Tibial artery (tissue), 4 donors: Measurements from ENCODE around the gene TBCE.
A peak's percentile ranks its signal among the peaks of the same experiment; 100 is the strongest.

Experiments used
- DNase-seq, 2 donors: peaks; one replicate each; pipeline ENCODE4 v3.0.0-alpha.2; 2019
- H3K27ac ChIP-seq, 2 donors: fragments of 200-600 bp; sonication (generic) in 1 of 2; 1 replicate in 1 of 2; 2 replicates in 1 of 2; pipeline ENCODE4 v1.5.1; 2018 to 2019; ENCODE audit warnings: mild to moderate bottlenecking in 1 of 2
- H3K27me3 ChIP-seq, 2 donors: fragments of 200-600 bp; sonication (generic) in 1 of 2; one replicate each; pipeline versions ENCODE4 v1.5.1 to v1.6.0; 2016 to 2019
- H3K36me3 ChIP-seq, 3 donors: fragments of 200-600 bp; sonication (generic) in 2 of 3; one replicate each; pipeline ENCODE4 v1.5.1; 2016 to 2019; ENCODE audit warnings: mild to moderate bottlenecking in 2 of 3
- H3K4me1 ChIP-seq, 4 donors: fragments of 200-600 bp; sonication (generic) in 2 of 4; 1 replicate in 3 of 4; 2 replicates in 1 of 4; pipeline ENCODE4 v1.5.1; 2016 to 2019
- H3K4me3 ChIP-seq, 2 donors: fragments of 200-600 bp; sonication (generic) in 1 of 2; 1 replicate in 1 of 2; 2 replicates in 1 of 2; pipeline ENCODE4 v1.5.1; 2018 to 2019; ENCODE audit warnings: mild to moderate bottlenecking in 2 of 2
- H3K9me3 ChIP-seq, 3 donors: fragments of 200-600 bp; sonication (generic) in 1 of 3; one replicate each; pipeline ENCODE4 v1.5.1; 2016 to 2019
- CTCF ChIP-seq, 2 experiments: fragments of 200-600 bp in 1 of 2; fragments of 450-650 bp in 1 of 2; IDR thresholded peaks; one replicate each; pipeline ENCODE4 v1.5.1; 2017 to 2019; ENCODE audit warnings: antibody characterized with exemption in 2 of 2, mild to moderate bottlenecking in 1 of 2, moderate library complexity in 1 of 2
- intact Hi-C: fragments of 100-400 bp; cut with DNase I; formaldehyde crosslinking; loops from one replicate; pipeline ENCODE4 v1.15.0; 2023; ENCODE audit warnings: low total_unique reads

Gene TBCE

GRCh38 chr1:235408503-235408960 is 41.3 kb downstream of the TBCE start:
- intact Hi-C loops = no loop called here
- Histone ChIP-seq H3K27ac (no peak overlapping the region), H3K4me3 (no peak overlapping the region), H3K4me1 (no peaks in the 10 kb centered on the region), H3K36me3 (peaks cover 0 to under 1% (median 0%) of the 10 kb centered on the region in 3 donors), H3K27me3 (no peaks in the 10 kb centered on the region), H3K9me3 (no peaks in the 10 kb centered on the region)
- no peak for DNase-seq
- no peak for TF ChIP-seq CTCF (IDR thresholded peaks at IDR 0.05)

- Histone ChIP-seq H3K27ac (no peak overlapping the region), H3K4me1 (no peaks in the 10 kb centered on the region), H3K27me3 (no peaks in the 10 kb centered on the region), H3K36me3 (no peaks in the 10 kb centered on the region), H3K4me3 (no peak overlapping the region), H3K9me3 (no peaks in the 10 kb centered on the region)
- intact Hi-C loops = no loop called here
- DNase-seq = no peak
- TF ChIP-seq CTCF (IDR thresholded peaks at IDR 0.05) = no peak
Measured at GRCh38 chr1:235409042-235409820, 42.0 kb downstream of the TBCE start.

- DNase-seq = no peak
- no peak overlapping the region for H3K27ac ChIP-seq
- H3K27me3 ChIP-seq = no peaks in the 10 kb centered on the region
- H3K9me3 ChIP-seq = no peaks in the 10 kb centered on the region
- no peaks in the 10 kb centered on the region for H3K36me3 ChIP-seq
- TF ChIP-seq CTCF (IDR thresholded peaks at IDR 0.05) = no peak
- no peaks in the 10 kb centered on the region for H3K4me1 ChIP-seq
- no peak overlapping the region for H3K4me3 ChIP-seq
- intact Hi-C loops = no loop called here
Measured at GRCh38 chr1:235410467-235410866, 43.2 kb downstream of the TBCE start.

- Histone ChIP-seq H3K27me3 (no peaks in the 10 kb centered on the region), H3K4me3 (no peak overlapping the region), H3K36me3 (no peaks in the 10 kb centered on the region), H3K27ac (no peak overlapping the region), H3K9me3 (no peaks in the 10 kb centered on the region), H3K4me1 (peaks cover 0 to 3% (median 3%) of the 10 kb centered on the region in 4 donors)
- intact Hi-C loops = no loop called here
- DNase-seq = no peak
- TF ChIP-seq CTCF (IDR thresholded peaks at IDR 0.05) = no peak
Measured at GRCh38 chr1:235411489-235412486, 44.6 kb downstream of the TBCE start.

- Histone ChIP-seq H3K27ac (no peak overlapping the region), H3K27me3 (no peaks in the 10 kb centered on the region), H3K36me3 (no peaks in the 10 kb centered on the region), H3K4me3 (no peak overlapping the region), H3K9me3 (no peaks in the 10 kb centered on the region), H3K4me1 (peaks cover 0 to 5% (median 4%) of the 10 kb centered on the region in 4 donors)
- DNase-seq = peak; percentile 58 to 75
- intact Hi-C loops = loop anchor here (2.0 to 5.0 kb wide), 2 partner anchors 162 to 313 kb away; no protein-coding TSS in a partner anchor
- TF ChIP-seq CTCF (IDR thresholded peaks at IDR 0.05) = peak; percentile 56 to 63
Measured at GRCh38 chr1:235415008-235415904, 48.0 kb downstream of the TBCE start.
